SU-DHL-6 (cell line): Measurements from ENCODE around the gene STAT5A.

Experiments
- H2AFZ ChIP-seq: fragments of 200-600 bp; sonication (generic); 2 replicates; pipeline ENCODE4 v1.6.1; 2014; ENCODE audit warnings: low read depth, mild to moderate bottlenecking, moderate library complexity, mixed read lengths, antibody characterized with exemption, low read length; ENCODE audit not compliant: severe bottlenecking
- H3F3A ChIP-seq: fragments of 200-600 bp; shearing (Covaris generic); 2 replicates; pipeline ENCODE4 v1.6.0; 2016; ENCODE audit warnings: antibody characterized with exemption, mild to moderate bottlenecking; ENCODE audit not compliant: insufficient read depth
- H3K27ac ChIP-seq: fragments of 200-600 bp; sonication (generic); 2 replicates; pipeline ENCODE4 v1.5.1; 2016; ENCODE audit warnings: low read depth, mild to moderate bottlenecking, low read length, moderate library complexity, mixed read lengths
- H3K27me3 ChIP-seq: fragments of 200-600 bp; sonication (generic), shearing (Covaris generic); 2 replicates; pipeline ENCODE4 v1.6.0; 2014; ENCODE audit warnings: mild to moderate bottlenecking, low read length
- H3K36me3 ChIP-seq: fragments of 200-600 bp; sonication (generic); 2 replicates; pipeline ENCODE4 v1.6.1; 2014; ENCODE audit warnings: mild to moderate bottlenecking, low read length, mixed read lengths
- H3K4me2 ChIP-seq: fragments of 300-600, 200-600 bp; shearing (Covaris generic), sonication (generic); 2 replicates; pipeline ENCODE4 v1.6.0; 2014; ENCODE audit warnings: low read length, low read depth, mild to moderate bottlenecking; ENCODE audit not compliant: poor library complexity, severe bottlenecking
- H3K4me3 ChIP-seq: fragments of 200-600 bp; sonication (generic); 2 replicates; pipeline ENCODE4 v1.5.1; 2014; ENCODE audit warnings: antibody characterized with exemption, low read length, mild to moderate bottlenecking, mixed read lengths; ENCODE audit not compliant: insufficient read depth, poor library complexity, severe bottlenecking
- H3K79me2 ChIP-seq: fragments of 200-600 bp; sonication (generic); 2 replicates; pipeline ENCODE4 v1.6.1; 2014; ENCODE audit warnings: mild to moderate bottlenecking, low read length, moderate library complexity; ENCODE audit not compliant: insufficient read depth
- H3K9ac ChIP-seq: fragments of 200-600 bp; sonication (generic); 2 replicates; pipeline ENCODE4 v1.7.0; 2014; ENCODE audit warnings: mild to moderate bottlenecking, low read length
- H3K9me2 ChIP-seq: fragments of 200-600 bp; sonication (generic); replicated peaks from 2 replicates; pipeline ENCODE4 v1.6.1; 2014; ENCODE audit warnings: low read length; ENCODE audit not compliant: insufficient read depth
- H3K9me3 ChIP-seq: fragments of 200-600 bp; sonication (generic); 2 replicates; pipeline ENCODE4 v1.6.1; 2014; ENCODE audit warnings: low read length, mixed read lengths; ENCODE audit not compliant: insufficient read depth
- H4K20me1 ChIP-seq: fragments of 200-600 bp; sonication (generic); 2 replicates; pipeline ENCODE4 v1.6.1; 2014; ENCODE audit warnings: low read depth, mild to moderate bottlenecking, antibody characterized with exemption, low read length, moderate library complexity, mixed read lengths
- CTCF ChIP-seq: fragments of 200-600 bp; sonication (generic); IDR thresholded peaks from one replicate; pipeline ENCODE4 v1.5.1; 2017; ENCODE audit warnings: antibody characterized with exemption, mild to moderate bottlenecking, low read length, moderate library complexity; ENCODE audit not compliant: insufficient read depth, poor library complexity, severe bottlenecking
- EZH2phosphoT487 ChIP-seq: fragments of 200-600 bp; sonication (generic), shearing (Covaris generic); conservative IDR thresholded peaks from 2 replicates; pipeline ENCODE4 v1.6.1; 2018; ENCODE audit warnings: mild to moderate bottlenecking, antibody characterized with exemption, low read length, moderate library complexity, mixed read lengths

Gene STAT5A

GRCh38 chr17:42345396-42346073 is 57.2 kb downstream of the STAT5A start:
- Histone ChIP-seq H3K9me2 (no peaks in the 10 kb centered on the region), H3F3A (no peaks in the 10 kb centered on the region), H3K4me3 (no peak overlapping the region), H2AFZ (no peak overlapping the region), H3K4me2 (no peak overlapping the region), H4K20me1 (no peaks in the 10 kb centered on the region), H3K9ac (no peak overlapping the region), H3K27me3 (no peaks in the 10 kb centered on the region), H3K36me3 (no peaks in the 10 kb centered on the region), H3K79me2 (no peaks in the 10 kb centered on the region), H3K9me3 (no peaks in the 10 kb centered on the region), H3K27ac (no peak overlapping the region)
- TF ChIP-seq CTCF, result no peak
- TF ChIP-seq EZH2phosphoT487, result no peak

- Histone ChIP-seq H3K4me3 (no peak overlapping the region), H3K9me3 (no peaks in the 10 kb centered on the region), H3K9ac (no peak overlapping the region), H3K27ac (no peak overlapping the region), H3K79me2 (no peaks in the 10 kb centered on the region), H2AFZ (no peak overlapping the region), H3F3A (no peaks in the 10 kb centered on the region), H3K36me3 (no peaks in the 10 kb centered on the region), H4K20me1 (no peaks in the 10 kb centered on the region), H3K4me2 (no peak overlapping the region), H3K27me3 (no peaks in the 10 kb centered on the region), H3K9me2 (no peaks in the 10 kb centered on the region)
- TF ChIP-seq EZH2phosphoT487 (no peak), CTCF (no peak)
These were observed 58.2 kb downstream of the STAT5A start for GRCh38 chr17:42346481-42346880.

- Histone ChIP-seq H3K27me3 (no peaks in the 10 kb centered on the region), H4K20me1 (no peaks in the 10 kb centered on the region), H3K79me2 (no peaks in the 10 kb centered on the region), H3K9me2 (no peaks in the 10 kb centered on the region), H3K9me3 (no peaks in the 10 kb centered on the region), H3K4me2 (no peak overlapping the region), H3K36me3 (no peaks in the 10 kb centered on the region), H3K27ac (no peak overlapping the region), H3K9ac (no peak overlapping the region), H3K4me3 (no peak overlapping the region), H2AFZ (no peak overlapping the region), H3F3A (no peaks in the 10 kb centered on the region)
- TF ChIP-seq CTCF (no peak), EZH2phosphoT487 (no peak)
These were observed 58.9 kb downstream of the STAT5A start for GRCh38 chr17:42347198-42347597.
